Measurements from ENCODE around the gene TRPM3. TPM values are rescaled to one million over a fixed set of nuclear protein-coding genes. Genes with fewer than 3 reads are reported as not detected.

The TRPM3 gene
- total RNA-seq, 1 donor from 2014 or later, result 0.25 TPM

DNA sequence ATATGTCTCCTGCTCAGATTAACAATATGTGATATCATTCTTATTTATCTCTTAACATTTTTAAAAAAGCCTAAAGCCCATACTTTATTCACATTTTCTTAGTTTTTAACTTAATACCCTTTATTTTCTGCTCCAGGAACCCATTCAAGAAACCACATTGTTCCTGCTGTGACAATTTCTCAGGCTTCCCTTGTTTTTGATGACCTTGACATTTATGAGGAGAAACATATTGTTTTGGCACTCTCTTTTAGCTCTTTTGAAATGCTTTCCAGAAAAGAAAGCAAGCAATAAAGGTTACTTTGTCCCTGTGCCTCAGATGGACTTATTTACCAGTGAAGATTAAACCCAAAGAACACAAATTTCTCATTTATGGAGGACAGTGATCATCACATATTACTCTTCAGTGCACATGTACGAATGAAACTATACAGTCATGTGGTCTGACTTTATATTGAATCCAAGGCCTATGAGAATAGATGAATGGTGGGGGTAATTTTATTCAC, 445.5 kb downstream of the TRPM3 start:
- DNase-seq (ENCODE audit: extremely low spot score in 2 of 2), result no peak
- no peak overlapping the region for H3K27ac ChIP-seq
- intact Hi-C loops (cut with DNase I), result no loop called here
- H3K4me3 ChIP-seq, result no peak overlapping the region
- no peaks in the 10 kb centered on the region for H3K4me1 ChIP-seq
- H3K27me3 ChIP-seq, result no peaks in the 10 kb centered on the region
- H3K9me3 ChIP-seq, result no peaks in the 10 kb centered on the region
- no peaks in the 10 kb centered on the region for H3K36me3 ChIP-seq
- TF ChIP-seq POLR2A (IDR thresholded peaks at IDR 0.05), result no peak
- TF ChIP-seq, protein P1, sequence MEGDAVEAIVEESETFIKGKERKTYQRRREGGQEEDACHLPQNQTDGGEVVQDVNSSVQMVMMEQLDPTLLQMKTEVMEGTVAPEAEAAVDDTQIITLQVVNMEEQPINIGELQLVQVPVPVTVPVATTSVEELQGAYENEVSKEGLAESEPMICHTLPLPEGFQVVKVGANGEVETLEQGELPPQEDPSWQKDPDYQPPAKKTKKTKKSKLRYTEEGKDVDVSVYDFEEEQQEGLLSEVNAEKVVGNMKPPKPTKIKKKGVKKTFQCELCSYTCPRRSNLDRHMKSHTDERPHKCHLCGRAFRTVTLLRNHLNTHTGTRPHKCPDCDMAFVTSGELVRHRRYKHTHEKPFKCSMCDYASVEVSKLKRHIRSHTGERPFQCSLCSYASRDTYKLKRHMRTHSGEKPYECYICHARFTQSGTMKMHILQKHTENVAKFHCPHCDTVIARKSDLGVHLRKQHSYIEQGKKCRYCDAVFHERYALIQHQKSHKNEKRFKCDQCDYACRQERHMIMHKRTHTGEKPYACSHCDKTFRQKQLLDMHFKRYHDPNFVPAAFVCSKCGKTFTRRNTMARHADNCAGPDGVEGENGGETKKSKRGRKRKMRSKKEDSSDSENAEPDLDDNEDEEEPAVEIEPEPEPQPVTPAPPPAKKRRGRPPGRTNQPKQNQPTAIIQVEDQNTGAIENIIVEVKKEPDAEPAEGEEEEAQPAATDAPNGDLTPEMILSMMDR (IDR thresholded peaks at IDR 0.05), result no peak
- no peak for TF ChIP-seq POLR2AphosphoS5 (IDR thresholded peaks at IDR 0.05; ENCODE audit: insufficient read depth in 1 of 2, low read depth in 1 of 2)

DNA sequence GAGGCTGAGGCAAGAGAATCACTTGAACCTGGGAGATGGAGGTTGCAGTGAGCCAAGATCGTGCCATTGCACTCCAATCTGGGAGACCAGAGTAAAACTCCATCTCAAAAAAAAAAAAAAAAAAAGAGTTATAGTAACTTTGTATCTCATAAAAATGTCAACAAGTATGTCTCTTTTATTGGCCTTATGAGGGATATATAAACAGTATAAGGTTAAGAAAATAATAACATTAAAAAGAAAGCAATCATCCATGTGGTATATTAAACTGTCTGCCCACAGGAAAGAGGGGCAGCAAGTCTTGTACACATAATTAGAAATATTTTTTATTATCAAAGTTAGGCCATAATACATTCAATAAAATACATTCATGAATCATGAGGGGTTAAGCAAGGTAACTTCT, 447.6 kb downstream of the TRPM3 start:
- Histone ChIP-seq H3K27ac (no peak overlapping the region), H3K36me3 (no peaks in the 10 kb centered on the region), H3K9me3 (no peaks in the 10 kb centered on the region), H3K27me3 (no peaks in the 10 kb centered on the region), H3K4me1 (no peaks in the 10 kb centered on the region), H3K4me3 (no peak overlapping the region)
- intact Hi-C loops (cut with DNase I), result no loop called here
- no peak for TF ChIP-seq POLR2AphosphoS5 (IDR thresholded peaks at IDR 0.05; ENCODE audit: insufficient read depth in 1 of 2, low read depth in 1 of 2)
- TF ChIP-seq, protein P1 (IDR thresholded peaks at IDR 0.05), result no peak
- no peak for TF ChIP-seq POLR2A (IDR thresholded peaks at IDR 0.05)
- no peak for DNase-seq (ENCODE audit: extremely low spot score in 2 of 2)

DNA sequence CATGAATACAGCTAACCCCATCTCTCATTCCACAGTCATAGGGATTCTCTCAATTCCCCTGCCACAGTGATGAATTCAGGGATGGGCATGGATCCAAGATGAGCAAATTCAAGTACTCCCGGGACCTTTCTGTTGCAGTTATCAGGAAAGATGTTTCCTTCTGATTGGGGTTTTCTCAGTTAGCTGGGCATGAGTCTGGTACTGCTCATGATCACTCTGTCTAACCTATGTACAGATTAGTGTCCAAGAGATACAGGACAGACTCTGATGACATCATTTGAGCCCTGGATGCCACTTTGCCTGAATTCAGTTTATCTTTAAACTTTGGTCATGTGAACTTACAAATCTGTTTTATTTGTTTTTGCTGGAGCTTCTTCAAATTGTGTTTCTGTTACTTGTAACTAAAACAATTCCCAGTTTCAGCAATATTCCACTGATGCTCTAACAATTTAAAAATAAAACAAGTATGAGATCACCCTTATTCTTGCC, 449.2 kb downstream of the TRPM3 start:
- no peaks in the 10 kb centered on the region for H3K9me3 ChIP-seq
- intact Hi-C loops (cut with DNase I), result no loop called here
- no peak for DNase-seq (ENCODE audit: extremely low spot score in 2 of 2)
- TF ChIP-seq, protein P1 (IDR thresholded peaks at IDR 0.05), result no peak
- no peak for TF ChIP-seq POLR2A (IDR thresholded peaks at IDR 0.05)
- TF ChIP-seq POLR2AphosphoS5 (IDR thresholded peaks at IDR 0.05; ENCODE audit: insufficient read depth in 1 of 2, low read depth in 1 of 2), result no peak
- H3K36me3 ChIP-seq, result no peaks in the 10 kb centered on the region
- H3K4me1 ChIP-seq, result no peaks in the 10 kb centered on the region
- H3K4me3 ChIP-seq, result no peak overlapping the region
- no peak overlapping the region for H3K27ac ChIP-seq
- no peaks in the 10 kb centered on the region for H3K27me3 ChIP-seq

DNA sequence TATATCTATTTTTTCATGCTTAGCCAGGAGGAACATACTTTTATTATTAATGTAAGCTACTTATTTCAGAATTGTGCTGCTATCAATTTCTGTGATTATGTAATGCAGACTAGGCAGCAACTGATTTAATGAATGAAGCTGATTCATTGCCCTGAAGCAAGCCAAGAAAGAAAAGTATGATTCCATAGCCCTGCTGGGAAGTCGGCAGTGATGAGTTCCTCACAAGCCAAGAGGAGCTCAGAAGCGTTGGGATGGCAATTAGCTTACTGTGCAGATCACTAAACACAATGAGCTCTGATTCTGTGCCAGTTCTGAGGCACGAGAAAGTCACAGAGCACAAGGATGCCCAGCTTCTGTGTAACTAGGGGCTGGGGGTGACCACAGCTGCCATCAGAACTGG, 452.7 kb downstream of the TRPM3 start:
- H3K27ac ChIP-seq, result no peak overlapping the region
- H3K9me3 ChIP-seq, result no peaks in the 10 kb centered on the region
- H3K4me1 ChIP-seq, result no peaks in the 10 kb centered on the region
- TF ChIP-seq POLR2A (IDR thresholded peaks at IDR 0.05) (no peak), POLR2AphosphoS5 (IDR thresholded peaks at IDR 0.05; ENCODE audit: insufficient read depth in 1 of 2, low read depth in 1 of 2) (no peak)
- TF ChIP-seq, protein P1 (IDR thresholded peaks at IDR 0.05), result no peak
- H3K36me3 ChIP-seq, result no peaks in the 10 kb centered on the region
- H3K4me3 ChIP-seq, result no peak overlapping the region
- no peaks in the 10 kb centered on the region for H3K27me3 ChIP-seq
- DNase-seq (ENCODE audit: extremely low spot score in 2 of 2), result no peak
- intact Hi-C loops (cut with DNase I), result no loop called here

DNA sequence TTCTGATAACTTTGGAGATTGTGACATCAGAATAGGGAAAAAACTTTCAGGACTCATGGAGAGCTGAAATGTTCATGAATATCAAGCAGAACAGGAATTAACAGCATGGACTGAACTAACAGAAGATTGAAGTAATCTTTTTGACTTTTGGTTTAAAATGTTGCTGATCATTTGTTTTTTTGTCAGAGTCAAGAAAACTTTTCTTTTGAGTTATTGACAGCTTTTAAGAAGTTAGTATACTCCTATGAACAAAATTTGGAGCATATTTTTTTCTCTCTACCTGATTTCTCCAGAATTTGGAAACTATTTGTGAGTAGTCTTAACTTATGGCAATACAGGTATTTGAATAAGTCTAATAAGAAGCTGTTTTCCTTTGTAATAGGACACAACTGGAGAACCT, 462.7 kb downstream of the TRPM3 start:
- no peaks in the 10 kb centered on the region for H3K36me3 ChIP-seq
- TF ChIP-seq, protein P1 (IDR thresholded peaks at IDR 0.05), result no peak
- TF ChIP-seq POLR2AphosphoS5 (IDR thresholded peaks at IDR 0.05; ENCODE audit: insufficient read depth in 1 of 2, low read depth in 1 of 2) (no peak), POLR2A (IDR thresholded peaks at IDR 0.05) (no peak)
- H3K4me3 ChIP-seq, result no peak overlapping the region
- intact Hi-C loops (cut with DNase I), result no loop called here
- no peaks in the 10 kb centered on the region for H3K4me1 ChIP-seq
- H3K9me3 ChIP-seq, result no peaks in the 10 kb centered on the region
- no peaks in the 10 kb centered on the region for H3K27me3 ChIP-seq
- no peak for DNase-seq (ENCODE audit: extremely low spot score in 2 of 2)
- H3K27ac ChIP-seq, result no peak overlapping the region

All from vagina (tissue), 2 donors.